Right lobe of liver (tissue), 4 donors: ENCODE measurements around the gene PKLR.

Source experiments
- POLR2A ChIP-seq: fragments of 450-650 bp; IDR thresholded peaks from one replicate; pipeline ENCODE4 v1.6.1; 2017; ENCODE audit warnings: antibody characterized with exemption, mild to moderate bottlenecking
- TF ChIP-seq, protein P1 (sequence below), 4 donors: fragments of 200-600 bp in 3 of 4; fragments of 450-650 bp in 1 of 4; IDR thresholded peaks; one replicate each; pipeline versions ENCODE4 v1.5.1 to v1.8.0; 2016 to 2022; ENCODE audit warnings: antibody characterized with exemption in 4 of 4, mild to moderate bottlenecking in 2 of 4
- donor health status: DM: no; HTN: no; CAD: no.
- donor health status: DM: no; HTN: no; CAD: no.
- donor health status: DM: no; HTN: yes; CAD: no.

DNA sequence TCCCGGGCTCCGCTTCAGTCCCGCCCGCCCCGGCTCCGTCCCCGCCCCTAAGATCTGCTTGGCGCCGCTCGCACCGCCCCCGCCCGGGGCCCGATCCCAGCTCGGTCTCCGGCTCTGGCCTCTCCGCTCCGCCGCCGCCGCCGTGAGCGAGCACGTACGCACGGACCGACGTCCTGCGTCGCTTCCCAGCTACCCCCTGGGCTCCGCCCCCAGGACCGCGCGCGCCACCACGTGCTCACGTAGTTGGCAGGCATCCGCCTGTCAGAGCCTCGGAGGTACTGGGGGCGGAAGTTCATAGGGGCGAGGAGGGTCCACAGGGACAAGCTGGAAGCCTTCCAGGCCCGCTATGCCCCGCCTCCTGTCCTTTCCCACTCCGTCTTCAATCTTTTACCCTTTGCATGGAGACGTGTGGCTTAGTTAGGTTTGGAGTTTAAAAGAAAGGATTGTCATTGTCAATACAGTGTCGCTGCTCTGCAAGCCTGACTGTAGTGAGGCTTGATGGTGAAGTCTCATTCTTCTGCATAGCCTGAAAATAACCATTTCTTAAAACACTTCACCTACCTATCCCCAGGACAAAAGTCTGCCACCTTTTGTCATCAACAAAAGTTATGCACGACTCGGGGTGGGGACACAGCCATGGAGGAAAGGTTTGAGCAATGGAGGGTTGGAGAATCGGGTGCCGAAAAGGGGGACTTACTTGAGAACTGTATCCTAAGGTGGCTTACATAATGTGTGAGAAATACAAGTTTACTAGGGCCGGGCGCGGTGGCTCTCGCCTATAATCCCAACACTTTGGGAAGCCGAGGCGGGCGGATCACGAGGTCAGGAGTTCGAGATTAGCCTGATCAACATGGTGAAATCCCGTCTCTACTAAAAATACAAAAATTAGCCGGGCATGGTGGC, 27.6 kb downstream of the PKLR start, which contains the start of gene CLK2:
- TF ChIP-seq, protein P1, sequence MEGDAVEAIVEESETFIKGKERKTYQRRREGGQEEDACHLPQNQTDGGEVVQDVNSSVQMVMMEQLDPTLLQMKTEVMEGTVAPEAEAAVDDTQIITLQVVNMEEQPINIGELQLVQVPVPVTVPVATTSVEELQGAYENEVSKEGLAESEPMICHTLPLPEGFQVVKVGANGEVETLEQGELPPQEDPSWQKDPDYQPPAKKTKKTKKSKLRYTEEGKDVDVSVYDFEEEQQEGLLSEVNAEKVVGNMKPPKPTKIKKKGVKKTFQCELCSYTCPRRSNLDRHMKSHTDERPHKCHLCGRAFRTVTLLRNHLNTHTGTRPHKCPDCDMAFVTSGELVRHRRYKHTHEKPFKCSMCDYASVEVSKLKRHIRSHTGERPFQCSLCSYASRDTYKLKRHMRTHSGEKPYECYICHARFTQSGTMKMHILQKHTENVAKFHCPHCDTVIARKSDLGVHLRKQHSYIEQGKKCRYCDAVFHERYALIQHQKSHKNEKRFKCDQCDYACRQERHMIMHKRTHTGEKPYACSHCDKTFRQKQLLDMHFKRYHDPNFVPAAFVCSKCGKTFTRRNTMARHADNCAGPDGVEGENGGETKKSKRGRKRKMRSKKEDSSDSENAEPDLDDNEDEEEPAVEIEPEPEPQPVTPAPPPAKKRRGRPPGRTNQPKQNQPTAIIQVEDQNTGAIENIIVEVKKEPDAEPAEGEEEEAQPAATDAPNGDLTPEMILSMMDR (IDR thresholded peaks at IDR 0.05) = no peak
- TF ChIP-seq POLR2A = peak; percentile 79
